GM12878 (cell line): ENCODE measurements around the gene SUPT4H1. TPM values are rescaled to one million over a fixed set of nuclear protein-coding genes. Genes with fewer than 3 reads are reported as not detected.

Source experiments
- ATAC-seq: fragments of 200-7000 bp; cut with Tn5 transposase; 3 replicates; pipeline ENCODE4 v1.9.1; 2020; ENCODE audit warnings: mild to moderate bottlenecking, moderate library complexity
- BruUV-seq: library from RNA; stranded (reverse); fragments of 400-500 nt; replicated peaks from 2 replicates; lab custom pipeline; 2021; lab: Mats Ljungman, UMichigan
- CTCF ChIA-PET: fragments of 300-600 bp; sonication (Branson Sonifier 250); formaldehyde crosslinking; extraction: SDS; loops from one replicate; lab custom pipeline; 2021; ENCODE audit warnings: inconsistent platforms; lab: Yijun Ruan, JAX
- POLR2A ChIA-PET: fragments of 350-600 bp; formaldehyde crosslinking; extraction: SDS; loops from one replicate; lab custom pipeline; 2021; ENCODE audit warnings: inconsistent platforms; lab: Charles Lee
- RAD21 ChIA-PET: fragments of 300-600 bp; sonication (Branson Sonifier 250); formaldehyde crosslinking; loops from one replicate; lab custom pipeline; 2023; ENCODE audit warnings: antibody characterized with exemption; ENCODE audit not compliant: unreplicated experiment; lab: Charles Lee
- SMC1A ChIA-PET: fragments of 300-600 bp; sonication (Branson Sonifier 250); formaldehyde crosslinking; loops from one replicate; lab custom pipeline; 2023; ENCODE audit not compliant: unreplicated experiment, uncharacterized antibody; lab: Charles Lee
- DNase-seq: peaks from one replicate; pipeline ENCODE4 v3.0.0-alpha.2; 2011; ENCODE audit warnings: low read depth, low spot score
- FAIRE-seq: peaks from 3 replicates; lab custom pipeline; 2011; peaks lifted over from hg19 to GRCh38; lab: Jason Lieb, UNC
- H2AFZ ChIP-seq: 2 replicates; pipeline ENCODE4 v1.6.0; 2011; ENCODE audit warnings: low read depth, low read length, control low read depth; ENCODE audit not compliant: control insufficient read depth
- H3K27ac ChIP-seq: 2 replicates; pipeline ENCODE4 v1.5.1; 2011; ENCODE audit warnings: control low read depth; ENCODE audit not compliant: control insufficient read depth, insufficient read depth
- H3K27me3 ChIP-seq, 2 experiments: replicated peaks in 1 of 2; 2 replicates each; pipeline versions ENCODE4 v1.6.0 to v1.6.1; 2011; ENCODE audit warnings: low read length in 1 of 2; ENCODE audit not compliant: control insufficient read depth in 2 of 2, insufficient read depth in 2 of 2
- H3K36me3 ChIP-seq, 2 experiments: 2 replicates each; pipeline ENCODE4 v1.5.1; 2011; ENCODE audit warnings: low read length in 1 of 2; ENCODE audit not compliant: control insufficient read depth in 2 of 2, insufficient read depth in 2 of 2
- H3K4me1 ChIP-seq: 2 replicates; pipeline ENCODE4 v1.6.1; 2011; ENCODE audit warnings: mild to moderate bottlenecking, low read length, moderate library complexity, mixed read lengths; ENCODE audit not compliant: control insufficient read depth, insufficient read depth
- H3K4me2 ChIP-seq: 2 replicates; pipeline ENCODE4 v1.6.0; 2011; ENCODE audit warnings: control low read depth; ENCODE audit not compliant: control insufficient read depth, insufficient read depth
- H3K4me3 ChIP-seq: fragments of 200-600 bp; sonication (generic); 2 replicates; pipeline ENCODE4 v1.5.1; 2016
- H3K79me2 ChIP-seq: 2 replicates; pipeline ENCODE4 v1.6.0; 2011; ENCODE audit warnings: low read length; ENCODE audit not compliant: control insufficient read depth, insufficient read depth
- H3K9ac ChIP-seq: 2 replicates; pipeline ENCODE4 v1.8.0; 2011; ENCODE audit warnings: low read length, control low read depth, mixed read lengths; ENCODE audit not compliant: control insufficient read depth, insufficient read depth
- H3K9me3 ChIP-seq: replicated peaks from 3 replicates; pipeline ENCODE4 v1.5.1; 2011; ENCODE audit warnings: mild to moderate bottlenecking, low read length; ENCODE audit not compliant: control insufficient read depth, insufficient read depth
- H4K20me1 ChIP-seq: 2 replicates; pipeline ENCODE4 v1.6.0; 2011; ENCODE audit not compliant: control insufficient read depth, insufficient read depth
- CHD4 ChIP-seq: fragments of 200-600 bp; sonication (generic); IDR thresholded peaks from 2 replicates; pipeline ENCODE4 v1.6.1; 2016; ENCODE audit warnings: mild to moderate bottlenecking
- EGR1 ChIP-seq, 2 experiments: IDR thresholded peaks; 1 replicate in 1 of 2; 2 replicates in 1 of 2; pipeline ENCODE4 v1.6.1; 2011 to 2012; ENCODE audit warnings: low read depth in 2 of 2, low read length in 2 of 2, borderline replicate concordance in 1 of 2, mild to moderate bottlenecking in 1 of 2, moderate library complexity in 1 of 2
- FOS ChIP-seq: IDR thresholded peaks from 3 replicates; pipeline ENCODE4 v1.6.1; 2011; ENCODE audit warnings: borderline replicate concordance; ENCODE audit not compliant: insufficient read length; ENCODE audit errors: extremely low read depth
- FOXM1 ChIP-seq: IDR thresholded peaks from 2 replicates; pipeline ENCODE4 v1.6.1; 2012; ENCODE audit warnings: low read depth, mild to moderate bottlenecking, inconsistent platforms, low read length, moderate library complexity
- HDAC6 ChIP-seq: fragments of 200-600 bp; sonication (generic); IDR thresholded peaks from one replicate; pipeline ENCODE4 v1.8.0; 2017; ENCODE audit warnings: antibody characterized with exemption; ENCODE audit not compliant: unreplicated experiment
- IRF5 ChIP-seq: fragments of 450-650 bp; IDR thresholded peaks from 2 replicates; pipeline ENCODE4 v1.6.1; 2017; ENCODE audit warnings: borderline replicate concordance
- JUNB ChIP-seq: IDR thresholded peaks from 2 replicates; pipeline ENCODE4 v1.6.1; 2016; ENCODE audit warnings: antibody characterized with exemption, mild to moderate bottlenecking
- MYC ChIP-seq: IDR thresholded peaks from 2 replicates; pipeline ENCODE4 v1.6.1; 2011; ENCODE audit warnings: mild to moderate bottlenecking, low read length, moderate library complexity, inconsistent platforms; ENCODE audit not compliant: insufficient read depth, insufficient replicate concordance, insufficient read length, severe bottlenecking
- RCOR1 ChIP-seq: conservative IDR thresholded peaks from 2 replicates; pipeline ENCODE4 v1.6.1; 2012; ENCODE audit warnings: low read depth, low read length, improper control_type of control experiment
- SMARCA5 ChIP-seq: fragments of 450-650 bp; IDR thresholded peaks from 2 replicates; pipeline ENCODE4 v1.6.1; 2017; ENCODE audit warnings: mild to moderate bottlenecking
- STAT3 ChIP-seq: IDR thresholded peaks from 2 replicates; pipeline ENCODE4 v1.6.1; 2011; ENCODE audit warnings: low read depth, low read length, improper control_type of control experiment
- USF2 ChIP-seq: IDR thresholded peaks from 2 replicates; pipeline ENCODE4 v1.6.1; 2011; ENCODE audit warnings: low read depth, low read length, improper control_type of control experiment, borderline replicate concordance
- WRNIP1 ChIP-seq: IDR thresholded peaks from 2 replicates; pipeline ENCODE4 v1.6.1; 2011; ENCODE audit warnings: low read depth, low read length, improper control_type of control experiment, borderline replicate concordance
- ZBTB11 ChIP-seq: fragments of 450-650 bp; formaldehyde crosslinking; IDR thresholded peaks from 2 replicates; pipeline ENCODE4 v1.5.0; 2022; ENCODE audit warnings: mild to moderate bottlenecking, missing genetic modification characterization
- ZNF207 ChIP-seq: fragments of 450-650 bp; IDR thresholded peaks from 2 replicates; pipeline ENCODE4 v1.6.1; 2014; ENCODE audit warnings: antibody characterized with exemption, mild to moderate bottlenecking, borderline replicate concordance
- ZNF217 ChIP-seq: fragments of 450-650 bp; IDR thresholded peaks from 2 replicates; pipeline ENCODE4 v1.6.1; 2017; ENCODE audit warnings: antibody characterized with exemption, mild to moderate bottlenecking
- WGBS: methylation state at CpG from one replicate; pipeline ENCODE4 v1.1.6; 2016; ENCODE audit warnings: low lambda C conversion rate; ENCODE audit not compliant: insufficient replicate concordance, insufficient coverage; ENCODE audit errors: missing lambda C conversion rate; 5-methylcytosine and 5-hydroxymethylcytosine counted together
- in situ Hi-C: fragments of 300-500 bp; cut with MboI; formaldehyde crosslinking; loops from 9 replicates; pipeline ENCODE4 v1.14.3; 2018; ENCODE audit warnings: mixed read lengths
- intact Hi-C: fragments of 100-400 bp; cut with micrococcal nuclease; formaldehyde crosslinking; loops from one replicate; pipeline ENCODE4 v1.14.2; 2022; ENCODE audit not compliant: unreplicated experiment
- polyA plus RNA-seq, 11 experiments: library from polyadenylated mRNA; depleted of rRNA in 4 of 11; unstranded in 6 of 11; stranded (reverse) in 5 of 11; fragments of >200 nt; fragmentation: Nextera tagmentation in 4 of 11; fragmentation: Illumina TruSeq in 1 of 11; extraction: Ambion mirVana in 4 of 11; extraction: Trizol in 1 of 11; gene quantifications; 1 replicate in 1 of 11; 2 replicates in 10 of 11; pipeline versions ENCODE4 v1.2.1 to v1.2.3, GENCODE V29; 2011 to 2016; ENCODE audit warnings: inconsistent platforms in 2 of 11, missing spikeins in 2 of 11, low read depth in 1 of 11
- total RNA-seq, 4 experiments: library from RNA; depleted of rRNA in 3 of 4; stranded (reverse); fragments of >200 nt in 3 of 4; fragmentation: Illumina TruSeq in 1 of 4; extraction: Trizol in 1 of 4; gene quantifications; 2 replicates each; pipeline versions ENCODE4 v1.2.1 to v1.2.3, GENCODE V29; 2013 to 2021

The SUPT4H1 gene
- total and polyA plus RNA-seq, 10 of the 15 experiments (the other 5 are each of a cell fraction or from before 2014, with no cell fraction given), result 83.8 to 293 (median 128) TPM

GRCh38 chr17:58380207-58381123, 28.5 kb upstream of the SUPT4H1 start:
- ChIA-PET RAD21 (interaction anchor here (8.4 kb wide), 1 partner anchor 35 kb away, joined by 70 read pairs; the partner anchor contains the start of gene RNF43), CTCF (interaction anchor here (0.7 to 3.6 kb wide), 10 partner anchors 8 to 131 kb away, joined by 3 to 17 read pairs (median 4); partner anchors contain the start of genes RNF43 and SUPT4H1), POLR2A (interaction anchor here (1.1 to 5.9 kb wide), 5 partner anchors 16 to 37 kb away, joined by 3 to 29 read pairs (median 3); partner anchors contain the start of genes RNF43 and SUPT4H1), SMC1A (interaction anchor here (1.0 to 7.5 kb wide), 4 partner anchors 12 to 35 kb away, joined by 3 to 74 read pairs (median 18); partner anchors contain the start of gene RNF43)
- Histone ChIP-seq H3K79me2 (peaks cover 4% of the 10 kb centered on the region), H3K27me3 (no peaks in the 10 kb centered on the region), H2AFZ (no peak overlapping the region), H3K4me3 (no peak overlapping the region), H3K36me3 (no peaks in the 10 kb centered on the region; a peak in 1 of 4 replicates), H3K4me2 (no peak overlapping the region), H3K9ac (no peak overlapping the region), H4K20me1 (no peaks in the 10 kb centered on the region), H3K27ac (no peak overlapping the region), H3K9me3 (no peaks in the 10 kb centered on the region), H3K4me1 (peaks cover 19% of the 10 kb centered on the region)
- intact Hi-C loops, result no loop called here
- ATAC-seq (no peak), DNase-seq (no peak), FAIRE-seq (no peak)
- no TSS peak for BruUV-seq
- in situ Hi-C loops, result no loop called here
- WGBS, result 91% methylated on average over 5 of the region's 5 CpGs
- TF ChIP-seq WRNIP1 (no peak), HDAC6 (no peak), STAT3 (no peak), FOXM1 (no peak), EGR1 (IDR thresholded peaks at IDR 0.05; ENCODE audit: borderline replicate concordance in 1 of 2, low read depth in 2 of 2, low read length in 2 of 2) (no peak), SMARCA5 (no peak), ZBTB11 (CRISPR knock-in tag) (no peak), RCOR1 (no peak), ZNF217 (no peak), ZNF207 (no peak), MYC (no peak), USF2 (no peak), JUNB (no peak), FOS (no peak), CHD4 (no peak), IRF5 (no peak)
